HG02852 (cell line): ENCODE results near the gene RPL19.
"Not testable (repeated sequence)": the region's sequence is repeated elsewhere in the genome, so short reads cannot be mapped to it uniquely, and the experiment has no call there.

Experiments used
- ATAC-seq: cut with Tn5 transposase; IDR thresholded peaks from one replicate; pipeline ENCODE4 v1.9.1; 2021; ENCODE audit warnings: mild to moderate bottlenecking, moderate library complexity; ENCODE audit not compliant: unreplicated experiment

The RPL19 gene

GRCh38 chr17:39200070-39200879, at the start of gene RPL19:
Gene RPL19 (plus strand): TSS chr17:39200283. CDS start chr17:39200345, 62 bp downstream.
- ATAC-seq: peak; percentile 59

GRCh38 chr17:39150795-39151149, 49.3 kb upstream of the RPL19 start:
- ATAC-seq: no peak

- no peak for ATAC-seq
These were observed 48.7 kb upstream of the RPL19 start, which contains the start of gene PLXDC1 for GRCh38 chr17:39151150-39151942. Gene PLXDC1 (minus strand): TSS chr17:39151637. CDS start chr17:39151437, 200 bp downstream.

- ATAC-seq: no peak
These were observed 47.9 kb upstream of the RPL19 start for GRCh38 chr17:39151943-39152818.

- ATAC-seq: peak; percentile 39
These were observed 46.5 kb upstream of the RPL19 start for GRCh38 chr17:39153599-39154051.

GRCh38 chr17:39155654-39156053, 44.4 kb upstream of the RPL19 start:
- no peak for ATAC-seq

GRCh38 chr17:39156491-39156890, 43.6 kb upstream of the RPL19 start:
- no peak for ATAC-seq

GRCh38 chr17:39158623-39159022, 41.5 kb upstream of the RPL19 start:
- ATAC-seq: no peak

- ATAC-seq: no peak
These were observed 38.1 kb upstream of the RPL19 start for GRCh38 chr17:39161962-39162361.

- peak; percentile 70 for ATAC-seq
These were observed 35.4 kb upstream of the RPL19 start for GRCh38 chr17:39164675-39165143.

GRCh38 chr17:39165178-39165840, 34.8 kb upstream of the RPL19 start:
- ATAC-seq: no peak

- ATAC-seq: no peak
These were observed 34.2 kb upstream of the RPL19 start, which contains the start of gene ARL5C for GRCh38 chr17:39165841-39166349. Gene ARL5C (minus strand): TSS chr17:39166161. CDS start chr17:39165760, 401 bp downstream.

- ATAC-seq: no peak
These were observed 33.4 kb upstream of the RPL19 start for GRCh38 chr17:39166437-39167335.

- ATAC-seq: no peak
These were observed 32.6 kb upstream of the RPL19 start for GRCh38 chr17:39167476-39167875.

- ATAC-seq: not testable (repeated sequence)
These were observed 31.6 kb upstream of the RPL19 start for GRCh38 chr17:39168503-39168902.

- ATAC-seq: no peak
These were observed 31.0 kb upstream of the RPL19 start for GRCh38 chr17:39169101-39169500.

GRCh38 chr17:39169518-39169917, 30.6 kb upstream of the RPL19 start:
- no peak for ATAC-seq

GRCh38 chr17:39170109-39170508, 30.0 kb upstream of the RPL19 start:
- no peak for ATAC-seq

GRCh38 chr17:39170558-39170957, 29.5 kb upstream of the RPL19 start:
- no peak for ATAC-seq
